ENCODE results near the gene HSD17B7. TPM values are rescaled to one million over a fixed set of nuclear protein-coding genes. Genes with fewer than 3 reads are reported as not detected.
"Not testable (repeated sequence)": the region's sequence is repeated elsewhere in the genome, so short reads cannot be mapped to it uniquely, and the experiment has no call there.

Gene HSD17B7
- total RNA-seq (2014; rRNA removed; shearing (Covaris generic)), result 45.5 and 57.2 TPM in 2 replicates

- DNase-seq (ENCODE audit: low read depth), result peak; percentile 78
Observed at GRCh38 chr1:162790303-162790984, at the start of gene HSD17B7. TSS of gene HSD17B7 (plus strand) at chr1:162790702. CDS start at chr1:162790801, 99 bp downstream.

GRCh38 chr1:162740755-162741154 lies 49.7 kb upstream of the HSD17B7 start:
- no peak for DNase-seq (ENCODE audit: low read depth)

GRCh38 chr1:162741574-162741973 lies 48.9 kb upstream of the HSD17B7 start:
- no peak for DNase-seq (ENCODE audit: low read depth)

- not testable (repeated sequence) for DNase-seq (ENCODE audit: low read depth)
Observed at GRCh38 chr1:162746264-162746942, 44.1 kb upstream of the HSD17B7 start.

GRCh38 chr1:162753001-162753658 lies 37.4 kb upstream of the HSD17B7 start:
- DNase-seq (ENCODE audit: low read depth), result peak; percentile 26

GRCh38 chr1:162753998-162754585 lies 36.4 kb upstream of the HSD17B7 start:
- peak; percentile 32 for DNase-seq (ENCODE audit: low read depth)

GRCh38 chr1:162755306-162755705 lies 35.2 kb upstream of the HSD17B7 start:
- no peak for DNase-seq (ENCODE audit: low read depth)

GRCh38 chr1:162756523-162756922 lies 34.0 kb upstream of the HSD17B7 start:
- peak; percentile 42 for DNase-seq (ENCODE audit: low read depth)

- no peak for DNase-seq (ENCODE audit: low read depth)
Observed at GRCh38 chr1:162757476-162757875, 33.0 kb upstream of the HSD17B7 start.

- DNase-seq (ENCODE audit: low read depth), result no peak
Observed at GRCh38 chr1:162765788-162766187, 24.7 kb upstream of the HSD17B7 start.

GRCh38 chr1:162772571-162773154 lies 17.8 kb upstream of the HSD17B7 start:
- DNase-seq (ENCODE audit: low read depth), result no peak

- no peak for DNase-seq (ENCODE audit: low read depth)
Observed at GRCh38 chr1:162774007-162774406, 16.5 kb upstream of the HSD17B7 start.

- DNase-seq (ENCODE audit: low read depth), result no peak
Observed at GRCh38 chr1:162779043-162779442, 11.5 kb upstream of the HSD17B7 start.

- no peak for DNase-seq (ENCODE audit: low read depth)
Observed at GRCh38 chr1:162782671-162783070, 7.8 kb upstream of the HSD17B7 start.

- DNase-seq (ENCODE audit: low read depth), result not testable (repeated sequence)
Observed at GRCh38 chr1:162784926-162785325, 5.6 kb upstream of the HSD17B7 start.

- DNase-seq (ENCODE audit: low read depth), result peak; percentile 4
Observed at GRCh38 chr1:162788783-162789182, 1.7 kb upstream of the HSD17B7 start.

GRCh38 chr1:162790985-162791357 lies 469 bp downstream of the HSD17B7 start:
- peak; percentile 31 for DNase-seq (ENCODE audit: low read depth)

GRCh38 chr1:162794284-162794683 lies 3.8 kb downstream of the HSD17B7 start:
- not testable (repeated sequence) for DNase-seq (ENCODE audit: low read depth)

- not testable (repeated sequence) for DNase-seq (ENCODE audit: low read depth)
Observed at GRCh38 chr1:162796617-162797279, 6.2 kb downstream of the HSD17B7 start.

GRCh38 chr1:162799995-162800830 lies 9.7 kb downstream of the HSD17B7 start:
- peak; percentile 81 for DNase-seq (ENCODE audit: low read depth)
